Measurements from ENCODE around the gene ZHX3. TPM values are rescaled to one million over a fixed set of nuclear protein-coding genes. Genes with fewer than 3 reads are reported as not detected.

The ZHX3 gene
- total RNA-seq, 1 experiment from 2014 or later: 21.5 TPM

DNA sequence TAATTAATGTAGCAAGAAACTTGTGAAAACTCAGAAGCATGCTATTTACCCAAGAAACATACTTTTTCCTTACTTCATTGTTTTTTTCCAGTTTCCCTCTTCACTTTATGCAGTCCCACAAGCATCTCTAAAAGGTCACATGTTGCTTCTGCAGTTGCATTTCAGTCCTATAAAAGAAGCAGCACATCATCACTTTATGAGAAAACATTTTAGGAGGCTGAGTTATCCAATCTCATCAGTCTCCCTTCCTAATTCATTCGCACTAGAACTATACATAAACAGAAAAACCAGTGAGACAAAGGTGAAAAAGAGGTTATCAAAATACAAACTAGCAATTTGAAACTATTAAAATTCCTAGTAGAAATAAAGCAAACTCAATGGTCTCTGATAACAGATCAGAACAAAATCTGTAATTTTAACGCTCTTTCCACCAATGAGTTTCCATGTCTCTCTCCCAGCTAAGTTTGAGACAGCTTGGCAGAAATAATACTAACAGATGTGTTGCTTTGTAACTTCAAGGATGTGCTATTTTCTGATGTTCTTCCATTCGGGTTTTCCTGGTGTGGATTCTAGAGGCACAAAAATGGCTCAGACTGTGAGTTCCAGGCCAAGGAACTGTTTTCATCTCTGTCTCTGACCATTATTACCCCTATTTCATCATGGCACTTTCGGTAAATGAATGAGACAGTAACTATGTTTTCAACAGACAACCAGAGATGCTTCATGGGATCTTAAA lies 48.4 kb downstream of the ZHX3 start:
- Histone ChIP-seq H3K79me2 (ENCODE audit: low read depth) (no peaks in the 10 kb centered on the region), H3K4me1 (replicated peaks; ENCODE audit: insufficient read depth) (peaks cover 18% of the 10 kb centered on the region), H3K9me2 (ENCODE audit: insufficient read depth) (no peaks in the 10 kb centered on the region; the same call in 1 of the 2 replicates), H2AFZ (no peak overlapping the region), H3K36me3 (ENCODE audit: low read depth) (no peaks in the 10 kb centered on the region), H3K4me2 (peak overlapping the region; percentile 7; the same call in 1 of the 2 replicates), H4K20me1 (ENCODE audit: insufficient read depth) (no peaks in the 10 kb centered on the region), H3F3A (ENCODE audit: insufficient read depth, low read depth) (peaks cover 21% of the 10 kb centered on the region; the same call in 1 of the 2 replicates), H3K9me3 (ENCODE audit: insufficient read depth, low read depth) (no peaks in the 10 kb centered on the region), H3K4me3 (no peak overlapping the region), H3K27ac (no peak overlapping the region), H3K27me3 (ENCODE audit: insufficient read depth, low read depth) (no peaks in the 10 kb centered on the region)
- intact Hi-C loops (cut with micrococcal nuclease; ENCODE audit: unreplicated experiment): loop anchor here (5.0 kb wide), 1 partner anchor 48 kb away; the partner anchor contains the start of gene ZHX3
- no TSS peak for BruUV-seq (replicated peaks)
- POLR2A ChIA-PET (ENCODE audit: unreplicated experiment): no interaction called here
- CTCF ChIA-PET: no interaction called here
- TF ChIP-seq, protein P1, sequence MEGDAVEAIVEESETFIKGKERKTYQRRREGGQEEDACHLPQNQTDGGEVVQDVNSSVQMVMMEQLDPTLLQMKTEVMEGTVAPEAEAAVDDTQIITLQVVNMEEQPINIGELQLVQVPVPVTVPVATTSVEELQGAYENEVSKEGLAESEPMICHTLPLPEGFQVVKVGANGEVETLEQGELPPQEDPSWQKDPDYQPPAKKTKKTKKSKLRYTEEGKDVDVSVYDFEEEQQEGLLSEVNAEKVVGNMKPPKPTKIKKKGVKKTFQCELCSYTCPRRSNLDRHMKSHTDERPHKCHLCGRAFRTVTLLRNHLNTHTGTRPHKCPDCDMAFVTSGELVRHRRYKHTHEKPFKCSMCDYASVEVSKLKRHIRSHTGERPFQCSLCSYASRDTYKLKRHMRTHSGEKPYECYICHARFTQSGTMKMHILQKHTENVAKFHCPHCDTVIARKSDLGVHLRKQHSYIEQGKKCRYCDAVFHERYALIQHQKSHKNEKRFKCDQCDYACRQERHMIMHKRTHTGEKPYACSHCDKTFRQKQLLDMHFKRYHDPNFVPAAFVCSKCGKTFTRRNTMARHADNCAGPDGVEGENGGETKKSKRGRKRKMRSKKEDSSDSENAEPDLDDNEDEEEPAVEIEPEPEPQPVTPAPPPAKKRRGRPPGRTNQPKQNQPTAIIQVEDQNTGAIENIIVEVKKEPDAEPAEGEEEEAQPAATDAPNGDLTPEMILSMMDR (conservative IDR thresholded peaks at IDR 0.05): no peak
- no peak for TF ChIP-seq EZH2 (IDR thresholded peaks at IDR 0.05; ENCODE audit: low read depth)
- no peak for DNase-seq

DNA sequence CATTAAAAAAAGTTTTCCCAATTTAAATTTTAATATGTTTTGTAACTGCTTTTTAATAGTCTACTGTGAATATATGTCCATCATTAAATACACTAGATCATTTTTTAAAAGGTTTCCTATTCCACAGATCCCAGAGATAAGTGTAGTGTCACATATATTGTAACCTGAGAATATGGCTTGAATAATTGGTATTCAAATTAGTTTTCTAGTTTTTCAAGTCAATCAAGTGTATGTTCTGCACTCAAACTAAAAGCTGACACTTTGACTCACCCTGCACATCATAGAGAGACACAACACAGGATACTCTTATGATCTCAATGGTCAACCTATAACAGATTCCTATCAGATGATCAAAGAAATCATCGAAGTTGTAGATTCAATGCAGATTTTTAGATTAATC lies 49.1 kb downstream of the ZHX3 start:
- Histone ChIP-seq H3F3A (ENCODE audit: insufficient read depth, low read depth) (peaks cover 21% of the 10 kb centered on the region; the same call in 1 of the 2 replicates), H3K27ac (no peak overlapping the region), H3K4me1 (replicated peaks; ENCODE audit: insufficient read depth) (peaks cover 18% of the 10 kb centered on the region), H3K9me2 (ENCODE audit: insufficient read depth) (no peaks in the 10 kb centered on the region; the same call in 1 of the 2 replicates), H4K20me1 (ENCODE audit: insufficient read depth) (no peaks in the 10 kb centered on the region), H3K36me3 (ENCODE audit: low read depth) (no peaks in the 10 kb centered on the region), H3K9me3 (ENCODE audit: insufficient read depth, low read depth) (no peaks in the 10 kb centered on the region), H2AFZ (no peak overlapping the region), H3K79me2 (ENCODE audit: low read depth) (no peaks in the 10 kb centered on the region), H3K27me3 (ENCODE audit: insufficient read depth, low read depth) (no peaks in the 10 kb centered on the region), H3K4me2 (peak overlapping the region; percentile 7; the same call in 1 of the 2 replicates), H3K4me3 (no peak overlapping the region)
- intact Hi-C loops (cut with micrococcal nuclease; ENCODE audit: unreplicated experiment): loop anchor here (5.0 kb wide), 1 partner anchor 49 kb away; the partner anchor contains the start of gene ZHX3
- no peak for TF ChIP-seq EZH2 (IDR thresholded peaks at IDR 0.05; ENCODE audit: low read depth)
- TF ChIP-seq, protein P1 (conservative IDR thresholded peaks at IDR 0.05): no peak
- BruUV-seq (replicated peaks): no TSS peak
- POLR2A ChIA-PET (ENCODE audit: unreplicated experiment): no interaction called here
- DNase-seq: peak in 1 of 2 experiments; percentile 83
- CTCF ChIA-PET: no interaction called here

DNA sequence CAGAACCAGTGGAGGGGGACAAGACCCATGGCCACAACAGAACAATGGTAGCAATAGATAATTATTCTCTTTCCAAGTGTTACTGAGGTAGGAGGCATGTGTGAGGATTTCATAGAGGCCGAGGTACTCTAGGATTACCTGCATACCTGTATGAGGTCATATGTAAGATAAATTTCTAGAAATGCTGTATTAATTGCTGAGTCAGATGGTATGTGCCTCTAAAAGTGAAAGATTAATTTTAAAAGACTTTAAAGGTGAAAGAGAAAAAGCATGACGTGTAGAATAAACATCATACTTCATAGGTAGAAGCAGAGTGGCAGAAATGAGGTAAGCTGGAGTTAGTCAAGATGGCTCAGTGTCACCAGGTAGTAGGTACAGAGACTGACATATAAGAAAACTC lies 51.6 kb downstream of the ZHX3 start:
- Histone ChIP-seq H3K36me3 (ENCODE audit: low read depth) (no peaks in the 10 kb centered on the region), H3K27me3 (ENCODE audit: insufficient read depth, low read depth) (no peaks in the 10 kb centered on the region), H2AFZ (no peak overlapping the region), H3K4me1 (replicated peaks; ENCODE audit: insufficient read depth) (peaks cover 18% of the 10 kb centered on the region), H4K20me1 (ENCODE audit: insufficient read depth) (no peaks in the 10 kb centered on the region), H3K9me3 (ENCODE audit: insufficient read depth, low read depth) (no peaks in the 10 kb centered on the region), H3K79me2 (ENCODE audit: low read depth) (no peaks in the 10 kb centered on the region), H3K27ac (no peak overlapping the region), H3K9me2 (ENCODE audit: insufficient read depth) (no peaks in the 10 kb centered on the region; the same call in 1 of the 2 replicates), H3K4me3 (no peak overlapping the region), H3K4me2 (no peak overlapping the region), H3F3A (ENCODE audit: insufficient read depth, low read depth) (peaks cover 21% of the 10 kb centered on the region; the same call in 1 of the 2 replicates)
- TF ChIP-seq, protein P1 (conservative IDR thresholded peaks at IDR 0.05): no peak
- no peak for TF ChIP-seq EZH2 (IDR thresholded peaks at IDR 0.05; ENCODE audit: low read depth)
- CTCF ChIA-PET: no interaction called here
- POLR2A ChIA-PET (ENCODE audit: unreplicated experiment): interaction anchor here (0.7 kb wide), 1 partner anchor 46 kb away, joined by 5 read pairs; no protein-coding TSS in a partner anchor
- BruUV-seq (replicated peaks): no TSS peak
- intact Hi-C loops (cut with micrococcal nuclease; ENCODE audit: unreplicated experiment): loop anchor here (5.0 kb wide), 1 partner anchor 51 kb away; the partner anchor contains the start of gene ZHX3
- DNase-seq: no peak

Data from PC-9 (cell line).